Lower lobe of right lung (tissue), 2 donors: ENCODE data around the gene ATOX1. TPM values are rescaled to one million over a fixed set of nuclear protein-coding genes. Genes with fewer than 3 reads are reported as not detected.

ENCODE experiments used
- ATAC-seq, 2 donors: fragments of 200-7000 bp; cut with Tn5 transposase; one replicate each; pipeline ENCODE4 v1.9.1; 2020 to 2022; ENCODE audit warnings: mild to moderate bottlenecking in 2 of 2, moderate library complexity in 2 of 2
- DNase-seq: peaks from one replicate; pipeline ENCODE4 v3.0.0-alpha.2; 2020
- H3K27ac ChIP-seq: fragments of 200-600 bp; one replicate; pipeline ENCODE4 v1.8.0; 2022
- H3K27me3 ChIP-seq: fragments of 200-600 bp; one replicate; pipeline ENCODE4 v1.8.0; 2022; ENCODE audit warnings: low read depth
- H3K36me3 ChIP-seq: fragments of 200-600 bp; one replicate; pipeline ENCODE4 v1.8.0; 2022; ENCODE audit warnings: mild to moderate bottlenecking
- H3K4me1 ChIP-seq: fragments of 200-600 bp; one replicate; pipeline ENCODE4 v1.8.0; 2022
- H3K4me3 ChIP-seq: fragments of 200-600 bp; one replicate; pipeline ENCODE4 v1.8.0; 2022; ENCODE audit warnings: mild to moderate bottlenecking
- H3K9me3 ChIP-seq: fragments of 200-600 bp; one replicate; pipeline ENCODE4 v1.8.0; 2022
- intact Hi-C: fragments of 100-400 bp; cut with DNase I; formaldehyde crosslinking; loops from one replicate; pipeline ENCODE4 v1.11.0; 2022
- total RNA-seq: library from RNA; stranded (reverse); fragmentation: NEBNext Ultra II Directional; extraction: Animal tissue kit (Norgen Biotek cat#: 25700); gene quantifications from one replicate; pipeline ENCODE4 v1.2.1, GENCODE V29; 2021
- TF ChIP-seq, protein P1 (sequence below): fragments of 200-600 bp; IDR thresholded peaks from one replicate; pipeline ENCODE4 v1.8.0; 2022; ENCODE audit warnings: antibody characterized with exemption, mild to moderate bottlenecking
- donor health status: DM: no; HTN: yes; CAD: no; lungs with severe emphysema.

The ATOX1 gene
- total RNA-seq, 1 donor from 2014 or later = 68.2 TPM

DNA sequence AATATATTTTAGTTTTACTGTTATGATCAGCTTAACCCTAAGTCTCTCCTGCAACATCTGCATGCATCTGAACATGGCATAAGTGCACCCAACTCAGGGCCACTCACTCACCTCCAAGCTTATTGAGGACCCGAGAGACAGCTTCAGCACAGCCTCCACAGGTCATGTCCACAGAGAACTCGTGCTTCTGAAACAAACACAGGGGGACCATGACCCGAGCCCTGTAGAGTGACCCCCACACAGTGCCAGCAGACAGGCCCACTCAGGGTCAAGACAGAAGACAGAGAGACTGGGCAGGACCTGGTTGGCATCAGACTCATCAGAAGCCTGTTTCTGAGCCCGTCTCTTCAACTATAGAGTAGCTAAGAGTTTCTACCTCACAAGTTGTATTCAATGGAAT lies 6.8 kb downstream of the ATOX1 start:
- H3K27me3 ChIP-seq = no peaks in the 10 kb centered on the region
- intact Hi-C loops = no loop called here
- peaks cover 12% of the 10 kb centered on the region for H3K4me1 ChIP-seq
- H3K36me3 ChIP-seq = peaks cover 2% of the 10 kb centered on the region
- no peak for ATAC-seq
- no peaks in the 10 kb centered on the region for H3K9me3 ChIP-seq
- no peak overlapping the region for H3K27ac ChIP-seq
- DNase-seq = no peak
- H3K4me3 ChIP-seq = no peak overlapping the region
- TF ChIP-seq, protein P1, sequence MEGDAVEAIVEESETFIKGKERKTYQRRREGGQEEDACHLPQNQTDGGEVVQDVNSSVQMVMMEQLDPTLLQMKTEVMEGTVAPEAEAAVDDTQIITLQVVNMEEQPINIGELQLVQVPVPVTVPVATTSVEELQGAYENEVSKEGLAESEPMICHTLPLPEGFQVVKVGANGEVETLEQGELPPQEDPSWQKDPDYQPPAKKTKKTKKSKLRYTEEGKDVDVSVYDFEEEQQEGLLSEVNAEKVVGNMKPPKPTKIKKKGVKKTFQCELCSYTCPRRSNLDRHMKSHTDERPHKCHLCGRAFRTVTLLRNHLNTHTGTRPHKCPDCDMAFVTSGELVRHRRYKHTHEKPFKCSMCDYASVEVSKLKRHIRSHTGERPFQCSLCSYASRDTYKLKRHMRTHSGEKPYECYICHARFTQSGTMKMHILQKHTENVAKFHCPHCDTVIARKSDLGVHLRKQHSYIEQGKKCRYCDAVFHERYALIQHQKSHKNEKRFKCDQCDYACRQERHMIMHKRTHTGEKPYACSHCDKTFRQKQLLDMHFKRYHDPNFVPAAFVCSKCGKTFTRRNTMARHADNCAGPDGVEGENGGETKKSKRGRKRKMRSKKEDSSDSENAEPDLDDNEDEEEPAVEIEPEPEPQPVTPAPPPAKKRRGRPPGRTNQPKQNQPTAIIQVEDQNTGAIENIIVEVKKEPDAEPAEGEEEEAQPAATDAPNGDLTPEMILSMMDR = no peak

DNA sequence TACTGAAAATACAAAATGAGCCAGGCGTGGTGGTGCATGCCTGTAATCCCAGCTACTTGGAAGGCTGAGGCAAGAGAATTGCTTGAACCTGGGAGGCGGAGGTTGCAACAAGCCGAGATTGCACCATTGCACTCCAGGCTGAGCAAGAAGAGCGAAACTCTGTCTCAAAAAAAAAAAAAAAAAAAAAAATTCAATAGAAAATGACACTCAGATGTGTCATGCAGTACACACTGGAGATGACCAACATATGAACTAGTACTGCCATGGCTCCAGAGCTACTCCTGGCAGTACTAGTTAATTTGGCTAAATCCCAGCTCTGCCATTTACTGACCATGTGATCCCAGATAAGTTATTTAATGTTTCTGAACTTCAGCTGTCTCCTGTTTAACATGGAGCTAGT lies 7.3 kb downstream of the ATOX1 start:
- Histone ChIP-seq H3K27me3 (no peaks in the 10 kb centered on the region), H3K9me3 (no peaks in the 10 kb centered on the region), H3K27ac (no peak overlapping the region), H3K4me3 (no peak overlapping the region), H3K36me3 (peaks cover 7% of the 10 kb centered on the region), H3K4me1 (peaks cover 14% of the 10 kb centered on the region)
- ATAC-seq (no peak), DNase-seq (peak; percentile 61)
- TF ChIP-seq, protein P1 = no peak
- intact Hi-C loops = no loop called here

DNA sequence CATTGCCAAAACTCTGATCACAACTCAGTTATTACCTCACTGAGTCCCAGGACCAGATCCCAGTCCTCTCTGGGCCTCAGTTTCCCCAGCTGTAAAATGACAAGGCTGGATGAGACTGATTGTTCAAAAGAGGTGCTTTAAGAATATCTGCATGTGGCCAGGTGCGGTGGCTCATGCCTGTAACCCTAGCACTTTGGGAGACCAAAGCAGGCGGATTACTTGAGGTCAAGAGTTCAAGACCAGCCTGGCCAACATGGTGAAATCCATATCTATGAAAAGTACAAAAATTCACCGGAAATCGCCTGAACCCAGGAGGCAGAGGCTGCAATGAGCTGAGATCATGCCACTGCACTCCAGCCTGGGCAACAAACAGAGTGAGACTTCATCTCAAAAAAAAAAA lies 8.3 kb downstream of the ATOX1 start:
- intact Hi-C loops = no loop called here
- peaks cover 18% of the 10 kb centered on the region for H3K4me1 ChIP-seq
- H3K9me3 ChIP-seq = no peaks in the 10 kb centered on the region
- no peaks in the 10 kb centered on the region for H3K27me3 ChIP-seq
- TF ChIP-seq, protein P1 = no peak
- peaks cover 16% of the 10 kb centered on the region for H3K36me3 ChIP-seq
- DNase-seq = no peak
- ATAC-seq = no peak
- no peak overlapping the region for H3K4me3 ChIP-seq
- peak overlapping the region; percentile 10 for H3K27ac ChIP-seq

DNA sequence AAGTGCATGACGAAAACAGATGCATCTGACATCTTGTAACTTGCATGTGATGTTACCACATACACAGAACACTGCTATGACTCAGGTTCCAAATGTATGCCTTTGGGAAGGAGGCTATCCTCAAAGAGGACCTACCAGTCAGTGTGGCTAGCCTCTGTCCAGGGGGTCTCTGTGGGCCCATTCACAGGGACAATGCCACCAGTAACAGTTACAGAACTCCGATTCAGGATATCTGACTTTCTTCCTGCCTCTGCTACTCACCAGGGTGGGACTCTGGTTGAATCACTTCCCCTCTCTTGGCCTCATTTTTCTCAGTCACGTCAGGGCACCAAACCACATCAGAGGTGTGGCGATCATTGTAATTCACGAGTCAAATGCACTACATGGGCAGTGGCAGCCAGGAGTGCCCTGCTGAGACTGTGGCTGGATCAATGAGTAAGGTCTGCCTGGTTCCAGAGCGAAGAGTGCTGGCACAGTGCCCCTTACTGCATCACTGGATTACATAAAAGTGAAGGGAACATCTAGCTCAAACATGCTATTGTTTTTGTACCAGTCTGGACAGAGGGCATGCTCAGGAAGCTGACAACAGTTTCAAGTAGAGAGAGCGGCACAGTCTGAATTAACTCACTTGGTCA lies 13.2 kb downstream of the ATOX1 start:
- H3K27ac ChIP-seq = peak overlapping the region; percentile 29
- intact Hi-C loops = no loop called here
- peaks cover 48% of the 10 kb centered on the region for H3K36me3 ChIP-seq
- ATAC-seq = peak; percentile 61 to 62
- H3K4me3 ChIP-seq = no peak overlapping the region
- DNase-seq = peak; percentile 60
- H3K9me3 ChIP-seq = no peaks in the 10 kb centered on the region
- H3K27me3 ChIP-seq = no peaks in the 10 kb centered on the region
- H3K4me1 ChIP-seq = peaks cover 33% of the 10 kb centered on the region
- TF ChIP-seq, protein P1 = no peak

DNA sequence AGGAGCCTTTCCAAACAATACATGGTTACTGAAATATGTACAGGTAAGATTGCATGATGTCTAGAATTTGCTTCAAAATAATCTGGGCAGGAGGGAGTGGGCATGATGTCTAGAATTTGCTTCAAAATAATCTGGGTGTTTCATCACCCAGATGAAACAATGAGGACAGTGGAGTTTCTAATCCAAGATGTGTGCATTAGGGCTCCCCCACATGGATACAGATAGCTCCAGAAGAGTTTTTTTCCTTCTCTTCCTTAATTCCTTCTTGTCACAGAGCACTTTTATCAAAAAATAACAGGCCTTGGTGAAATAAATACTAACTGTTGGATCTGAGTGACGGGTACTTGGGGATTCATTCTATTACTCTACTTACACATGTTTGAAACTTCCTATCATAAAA lies 14.9 kb downstream of the ATOX1 start:
- no peaks in the 10 kb centered on the region for H3K9me3 ChIP-seq
- TF ChIP-seq, protein P1 = no peak
- DNase-seq (no peak), ATAC-seq (no peak)
- intact Hi-C loops = loop anchor here (5.0 kb wide), 1 partner anchor 86 kb away; no protein-coding TSS in a partner anchor
- peaks cover 48% of the 10 kb centered on the region for H3K36me3 ChIP-seq
- H3K4me1 ChIP-seq = peaks cover 39% of the 10 kb centered on the region
- no peak overlapping the region for H3K4me3 ChIP-seq
- H3K27ac ChIP-seq = no peak overlapping the region
- no peaks in the 10 kb centered on the region for H3K27me3 ChIP-seq
